ENCODE measurements around the gene PLET1.
A peak's percentile ranks its signal among the peaks of the same experiment; 100 is the strongest.

PLET1 gene

DNA sequence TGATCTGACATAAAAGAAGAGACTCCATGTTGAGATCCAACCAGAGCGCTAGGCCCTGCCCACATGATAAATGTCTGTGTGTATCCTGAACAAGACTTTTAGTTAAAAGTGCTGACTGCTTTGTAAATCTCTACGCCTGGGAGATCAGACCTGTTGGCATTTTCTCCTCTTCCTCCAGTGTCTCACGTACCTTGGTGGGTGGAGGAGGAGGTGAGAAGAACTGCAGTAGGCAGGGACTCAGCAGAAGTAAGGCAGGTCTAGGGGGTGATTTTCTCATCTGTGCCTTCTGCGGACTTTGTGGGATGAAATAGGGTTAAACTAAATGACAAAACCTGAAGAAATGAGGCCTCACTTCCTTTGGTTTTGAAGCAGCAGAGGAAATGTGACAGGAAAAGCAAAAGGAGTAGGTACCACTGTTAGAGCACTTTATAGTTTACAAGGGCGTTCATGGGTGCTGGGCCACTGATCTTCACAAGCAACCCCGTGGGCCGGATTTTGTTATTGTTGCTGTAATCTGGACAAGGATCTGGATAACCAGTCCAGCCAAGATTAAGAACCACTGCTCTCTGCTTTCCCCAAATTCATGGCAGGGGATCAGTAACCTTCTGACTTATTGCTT is 36.7 kb upstream of the PLET1 start:
- Histone ChIP-seq H3K36me3 (ENCODE audit: control insufficient read depth, insufficient read depth, low read length) (no peaks in the 10 kb centered on the region), H3K27me3 (ENCODE audit: control insufficient read depth, insufficient read depth, low read length) (no peaks in the 10 kb centered on the region), H3K9me3 (ENCODE audit: control insufficient read depth, insufficient read depth, low read length) (no peaks in the 10 kb centered on the region), H3K27ac (ENCODE audit: low read length) (no peak overlapping the region), H3K4me3 (ENCODE audit: low read length) (no peak overlapping the region), H3K4me1 (ENCODE audit: control insufficient read depth, insufficient read depth, low read length) (no peaks in the 10 kb centered on the region)
- no peak for DNase-seq (ENCODE audit: low read depth, low spot score)
- WGBS (ENCODE audit: insufficient coverage, insufficient read length): no CpG with 5 or more reads among the region's 7 CpGs

DNA sequence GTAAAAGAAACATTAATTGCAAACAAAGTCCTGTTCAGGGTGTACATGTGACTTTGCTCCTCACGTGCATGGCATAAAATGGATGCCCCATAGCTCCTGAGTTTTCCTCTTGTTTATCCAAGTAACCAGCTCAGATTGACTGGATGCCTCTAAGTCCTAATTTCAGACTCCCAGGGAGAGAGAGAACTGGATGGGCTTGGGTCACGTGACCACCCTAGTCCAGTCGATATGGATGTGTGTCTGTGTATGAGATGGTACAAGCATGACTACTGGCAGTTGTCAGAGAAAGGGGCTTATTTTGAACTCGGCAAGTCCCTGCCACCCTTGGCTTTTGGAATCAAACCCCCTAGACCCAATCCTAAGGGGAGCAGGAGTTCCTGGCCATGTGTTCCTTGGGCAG is 35.4 kb upstream of the PLET1 start:
- Histone ChIP-seq H3K27me3 (ENCODE audit: control insufficient read depth, insufficient read depth, low read length) (no peaks in the 10 kb centered on the region), H3K27ac (ENCODE audit: low read length) (no peak overlapping the region), H3K9me3 (ENCODE audit: control insufficient read depth, insufficient read depth, low read length) (no peaks in the 10 kb centered on the region), H3K4me1 (ENCODE audit: control insufficient read depth, insufficient read depth, low read length) (no peaks in the 10 kb centered on the region), H3K4me3 (ENCODE audit: low read length) (no peak overlapping the region), H3K36me3 (ENCODE audit: control insufficient read depth, insufficient read depth, low read length) (no peaks in the 10 kb centered on the region)
- no CpG with 5 or more reads among the region's 4 CpGs for WGBS (ENCODE audit: insufficient coverage, insufficient read length)
- no peak for DNase-seq (ENCODE audit: low read depth, low spot score)

DNA sequence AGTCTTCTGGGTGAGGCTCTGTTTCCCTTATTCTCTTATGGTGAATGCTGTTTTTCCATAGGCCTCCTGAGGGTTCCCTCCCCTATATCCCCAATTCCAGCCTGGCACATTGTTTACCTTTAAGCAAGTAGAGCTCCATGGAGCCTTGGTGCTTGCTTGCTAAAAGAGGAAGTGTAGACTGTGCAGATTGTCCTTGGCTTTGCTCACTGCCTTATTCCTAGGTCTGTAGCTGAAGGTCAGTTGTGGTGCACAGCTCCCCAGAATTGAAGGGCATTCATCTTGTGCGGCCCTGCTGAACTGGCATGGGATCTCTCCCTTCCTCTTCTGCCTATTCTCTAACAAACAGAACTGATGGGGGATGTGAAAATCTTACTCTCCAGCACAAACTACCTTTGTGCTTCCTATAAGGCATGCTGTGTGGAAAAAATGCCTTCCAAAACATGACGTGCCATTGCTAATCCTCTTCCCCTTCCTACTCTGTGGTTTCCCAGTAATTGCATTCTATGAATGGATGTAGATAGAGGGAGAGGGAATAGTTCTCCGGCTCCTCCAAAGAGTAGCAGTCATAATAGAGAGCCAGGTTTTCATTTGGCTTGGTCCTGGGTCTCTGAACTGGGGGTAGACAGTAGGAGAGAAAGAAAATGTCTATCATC is 34.2 kb upstream of the PLET1 start:
- H3K4me3 ChIP-seq (ENCODE audit: low read length): no peak overlapping the region
- H3K9me3 ChIP-seq (ENCODE audit: control insufficient read depth, insufficient read depth, low read length): no peaks in the 10 kb centered on the region
- no peak for DNase-seq (ENCODE audit: low read depth, low spot score)
- H3K4me1 ChIP-seq (ENCODE audit: control insufficient read depth, insufficient read depth, low read length): no peaks in the 10 kb centered on the region
- H3K27me3 ChIP-seq (ENCODE audit: control insufficient read depth, insufficient read depth, low read length): no peaks in the 10 kb centered on the region
- no peak overlapping the region for H3K27ac ChIP-seq (ENCODE audit: low read length)
- WGBS (ENCODE audit: insufficient coverage, insufficient read length): no CpG with 5 or more reads among the region's 3 CpGs
- no peaks in the 10 kb centered on the region for H3K36me3 ChIP-seq (ENCODE audit: control insufficient read depth, insufficient read depth, low read length)

DNA sequence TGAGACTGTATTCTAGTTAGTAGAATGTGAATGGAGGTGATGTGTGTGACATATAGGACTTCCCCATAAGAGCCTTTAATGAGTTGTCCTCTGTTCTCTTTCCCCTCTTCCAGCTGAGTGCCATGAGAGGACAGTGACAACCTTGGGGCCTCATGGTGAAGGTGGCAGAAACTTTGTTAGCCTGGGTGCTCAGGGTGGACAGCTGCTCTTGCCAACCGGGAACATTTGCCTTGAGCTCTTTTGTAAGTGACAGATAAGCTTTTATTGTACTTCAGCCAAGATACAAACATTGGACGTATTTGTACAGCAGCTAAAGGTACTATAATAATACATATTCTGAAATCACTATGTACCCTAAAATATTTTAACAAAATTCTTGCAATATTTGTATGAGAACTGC is 33.0 kb upstream of the PLET1 start:
- no peaks in the 10 kb centered on the region for H3K4me1 ChIP-seq (ENCODE audit: control insufficient read depth, insufficient read depth, low read length)

DNA sequence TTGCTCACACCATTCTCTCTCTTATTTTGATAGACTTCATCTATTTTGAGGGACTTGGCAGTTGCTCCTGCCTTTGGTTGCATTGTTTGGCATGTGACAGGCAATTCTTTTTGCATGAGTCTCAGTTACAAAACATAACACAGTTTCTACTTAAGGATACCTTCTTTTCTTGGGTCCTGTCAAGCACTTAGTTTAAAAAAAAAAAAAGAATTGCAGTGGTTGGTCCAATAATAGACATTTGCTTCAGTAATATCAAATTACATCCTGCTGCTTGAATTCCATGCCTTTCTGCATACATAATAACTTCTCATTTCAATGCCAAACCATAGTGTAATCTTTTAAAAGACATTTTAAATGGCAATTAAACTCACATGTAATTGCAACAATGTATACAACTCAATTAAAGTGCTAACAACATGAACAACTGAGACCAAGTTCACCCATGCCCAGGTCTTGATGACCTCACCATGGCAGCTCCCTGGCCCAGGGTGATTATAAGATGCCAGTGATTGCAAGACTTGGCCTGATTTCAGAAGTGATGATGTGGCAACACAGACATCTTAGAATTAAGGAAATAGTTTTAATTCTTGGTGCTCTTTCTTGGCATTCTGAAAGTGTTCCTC is 32.2 kb upstream of the PLET1 start:
- no peak for DNase-seq (ENCODE audit: low read depth, low spot score)
- no peaks in the 10 kb centered on the region for H3K9me3 ChIP-seq (ENCODE audit: control insufficient read depth, insufficient read depth, low read length)
- H3K27ac ChIP-seq (ENCODE audit: low read length): no peak overlapping the region
- H3K4me3 ChIP-seq (ENCODE audit: low read length): no peak overlapping the region
- H3K36me3 ChIP-seq (ENCODE audit: control insufficient read depth, insufficient read depth, low read length): no peaks in the 10 kb centered on the region
- no peaks in the 10 kb centered on the region for H3K27me3 ChIP-seq (ENCODE audit: control insufficient read depth, insufficient read depth, low read length)
- H3K4me1 ChIP-seq (ENCODE audit: control insufficient read depth, insufficient read depth, low read length): no peaks in the 10 kb centered on the region

More for the DNA sequence above, 33.0 kb upstream of the PLET1 start:
- H3K4me3 ChIP-seq (ENCODE audit: low read length): no peak overlapping the region
- no peak overlapping the region for H3K27ac ChIP-seq (ENCODE audit: low read length)
- H3K27me3 ChIP-seq (ENCODE audit: control insufficient read depth, insufficient read depth, low read length): no peaks in the 10 kb centered on the region
- no CpG with 5 or more reads among the region's 2 CpGs for WGBS (ENCODE audit: insufficient coverage, insufficient read length)
- no peaks in the 10 kb centered on the region for H3K9me3 ChIP-seq (ENCODE audit: control insufficient read depth, insufficient read depth, low read length)
- H3K36me3 ChIP-seq (ENCODE audit: control insufficient read depth, insufficient read depth, low read length): no peaks in the 10 kb centered on the region
- DNase-seq (ENCODE audit: low read depth, low spot score): no peak

DNA sequence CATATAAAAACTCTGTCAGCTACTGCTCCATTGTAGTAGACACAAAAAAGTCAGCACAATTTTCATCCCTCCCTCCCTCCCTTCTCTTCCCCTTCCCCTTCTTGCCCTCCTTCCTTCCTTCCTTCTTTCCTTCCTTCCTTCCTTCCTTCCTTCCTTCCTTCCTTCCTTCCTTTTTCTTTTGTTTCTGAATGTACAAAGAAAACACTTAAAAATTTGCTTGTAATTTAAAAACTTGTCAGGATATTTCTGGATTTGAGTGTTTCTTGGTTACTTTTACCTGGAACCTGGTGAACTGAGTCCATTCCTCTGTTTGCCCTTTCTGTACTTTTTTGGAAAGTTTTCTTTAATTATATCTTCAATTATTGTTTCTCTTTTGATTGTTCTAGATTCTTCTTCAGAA is 31.5 kb upstream of the PLET1 start:
- no peak overlapping the region for H3K27ac ChIP-seq (ENCODE audit: low read length)
- H3K4me1 ChIP-seq (ENCODE audit: control insufficient read depth, insufficient read depth, low read length): no peaks in the 10 kb centered on the region
- H3K9me3 ChIP-seq (ENCODE audit: control insufficient read depth, insufficient read depth, low read length): no peaks in the 10 kb centered on the region
- H3K27me3 ChIP-seq (ENCODE audit: control insufficient read depth, insufficient read depth, low read length): no peaks in the 10 kb centered on the region
- DNase-seq (ENCODE audit: low read depth, low spot score): no peak
- H3K4me3 ChIP-seq (ENCODE audit: low read length): no peak overlapping the region
- no peaks in the 10 kb centered on the region for H3K36me3 ChIP-seq (ENCODE audit: control insufficient read depth, insufficient read depth, low read length)

DNA sequence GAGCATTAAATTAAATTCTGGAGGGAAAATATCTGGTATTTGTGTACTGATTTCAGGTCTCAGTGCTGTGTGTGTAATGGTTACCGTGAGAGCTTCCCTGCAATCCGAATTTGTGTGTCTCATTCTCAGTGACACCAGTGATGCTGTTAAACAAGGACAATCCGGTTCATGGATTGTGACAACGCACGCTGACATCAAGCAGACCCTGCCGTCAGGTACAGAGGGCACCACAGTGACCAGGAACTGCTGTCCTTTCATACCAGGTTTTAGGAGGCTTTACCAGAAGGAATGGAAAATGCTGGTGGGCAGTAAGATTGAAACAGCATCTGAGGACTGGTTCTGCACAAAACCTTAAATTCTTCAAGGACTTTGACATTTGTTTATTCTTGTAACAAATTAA is 30.5 kb upstream of the PLET1 start:
- H3K36me3 ChIP-seq (ENCODE audit: control insufficient read depth, insufficient read depth, low read length): no peaks in the 10 kb centered on the region
- no CpG with 5 or more reads among the region's 6 CpGs for WGBS (ENCODE audit: insufficient coverage, insufficient read length)
- H3K27ac ChIP-seq (ENCODE audit: low read length): no peak overlapping the region
- no peak for DNase-seq (ENCODE audit: low read depth, low spot score)
- no peak overlapping the region for H3K4me3 ChIP-seq (ENCODE audit: low read length)
- no peaks in the 10 kb centered on the region for H3K4me1 ChIP-seq (ENCODE audit: control insufficient read depth, insufficient read depth, low read length)
- no peaks in the 10 kb centered on the region for H3K9me3 ChIP-seq (ENCODE audit: control insufficient read depth, insufficient read depth, low read length)
- no peaks in the 10 kb centered on the region for H3K27me3 ChIP-seq (ENCODE audit: control insufficient read depth, insufficient read depth, low read length)

DNA sequence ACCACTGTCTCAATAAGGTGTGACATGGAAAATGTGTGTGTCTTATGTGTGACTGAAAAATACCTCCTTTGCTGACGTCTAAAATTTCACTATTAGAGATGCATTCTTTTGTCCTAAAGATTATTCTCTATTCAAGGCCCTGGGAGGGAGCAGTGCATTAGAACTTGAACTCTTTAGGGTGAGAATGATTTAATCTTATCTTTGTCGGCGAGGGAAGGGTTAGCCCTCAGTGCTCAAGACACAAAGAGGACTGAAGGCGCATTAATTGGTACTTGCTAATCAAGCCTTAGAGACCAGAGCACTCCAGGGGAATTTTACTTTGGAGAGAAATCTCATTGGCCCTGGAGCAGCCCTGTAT is 29.8 kb upstream of the PLET1 start:
- no peaks in the 10 kb centered on the region for H3K27me3 ChIP-seq (ENCODE audit: control insufficient read depth, insufficient read depth, low read length)
- no peaks in the 10 kb centered on the region for H3K36me3 ChIP-seq (ENCODE audit: control insufficient read depth, insufficient read depth, low read length)
- H3K4me3 ChIP-seq (ENCODE audit: low read length): peak overlapping the region; percentile 56; the same call in 1 of the 2 replicates
- no peaks in the 10 kb centered on the region for H3K9me3 ChIP-seq (ENCODE audit: control insufficient read depth, insufficient read depth, low read length)
- H3K4me1 ChIP-seq (ENCODE audit: control insufficient read depth, insufficient read depth, low read length): 0 out of 2 replicates have a peak, but pooled peaks cover 1% of the 10 kb centered on the region
- no CpG with 5 or more reads among the region's 4 CpGs for WGBS (ENCODE audit: insufficient coverage, insufficient read length)
- H3K27ac ChIP-seq (ENCODE audit: low read length): no peak overlapping the region
- DNase-seq (ENCODE audit: low read depth, low spot score): no peak

DNA sequence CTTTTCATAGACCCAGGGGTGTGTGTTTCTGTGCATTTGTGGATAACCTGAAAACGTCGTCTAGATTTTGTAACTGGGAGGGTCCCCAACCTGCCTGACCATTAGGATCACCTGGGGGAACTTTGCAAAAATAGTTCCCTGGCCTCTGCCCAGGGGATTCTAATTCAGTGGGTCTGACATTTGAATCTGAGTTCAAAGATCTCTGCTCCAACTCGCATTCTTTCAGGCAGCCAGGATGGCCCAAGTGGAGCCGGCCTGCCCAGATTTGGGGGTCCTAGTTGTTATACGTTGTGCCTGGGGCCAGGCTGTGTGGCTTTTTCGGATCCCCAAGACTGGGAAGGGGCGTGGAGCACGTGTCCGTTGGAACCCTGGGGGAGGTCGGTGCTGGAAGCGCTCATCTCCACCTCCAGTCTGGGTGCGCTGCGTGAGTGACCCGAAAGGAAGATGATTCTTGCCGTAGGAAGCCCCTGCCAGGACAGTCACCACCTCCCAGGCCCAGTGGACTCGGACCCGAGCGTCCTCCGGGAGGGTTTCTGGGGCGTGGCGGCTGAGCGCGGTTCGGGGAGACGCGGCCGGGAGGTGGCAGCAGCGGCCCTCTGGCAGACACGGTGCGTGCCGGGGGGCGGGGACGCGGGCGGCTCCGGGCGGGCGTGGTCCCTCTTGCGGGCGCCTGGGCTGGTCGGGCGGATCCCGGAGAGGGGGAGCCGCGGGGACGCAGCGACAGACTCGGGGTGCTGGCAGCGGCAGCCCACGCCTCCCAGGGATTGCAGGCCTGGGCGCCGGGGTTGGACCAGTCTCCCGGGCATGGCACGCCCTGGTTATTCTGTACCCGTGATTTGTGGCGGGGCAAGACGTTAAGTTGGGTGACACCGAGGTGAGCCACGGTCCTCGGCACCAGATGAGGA is 29.2 kb upstream of the PLET1 start:
- no CpG with 5 or more reads among the region's 60 CpGs for WGBS (ENCODE audit: insufficient coverage, insufficient read length)
- no peak overlapping the region for H3K27ac ChIP-seq (ENCODE audit: low read length)
- H3K4me1 ChIP-seq (ENCODE audit: control insufficient read depth, insufficient read depth, low read length): 0 out of 2 replicates have a peak, but pooled peaks cover 1% of the 10 kb centered on the region
- no peaks in the 10 kb centered on the region for H3K27me3 ChIP-seq (ENCODE audit: control insufficient read depth, insufficient read depth, low read length)
- H3K4me3 ChIP-seq (ENCODE audit: low read length): peak overlapping the region; percentile 56; the same call in 1 of the 2 replicates
- no peaks in the 10 kb centered on the region for H3K9me3 ChIP-seq (ENCODE audit: control insufficient read depth, insufficient read depth, low read length)
- DNase-seq (ENCODE audit: low read depth, low spot score): no peak
- H3K36me3 ChIP-seq (ENCODE audit: control insufficient read depth, insufficient read depth, low read length): no peaks in the 10 kb centered on the region

DNA sequence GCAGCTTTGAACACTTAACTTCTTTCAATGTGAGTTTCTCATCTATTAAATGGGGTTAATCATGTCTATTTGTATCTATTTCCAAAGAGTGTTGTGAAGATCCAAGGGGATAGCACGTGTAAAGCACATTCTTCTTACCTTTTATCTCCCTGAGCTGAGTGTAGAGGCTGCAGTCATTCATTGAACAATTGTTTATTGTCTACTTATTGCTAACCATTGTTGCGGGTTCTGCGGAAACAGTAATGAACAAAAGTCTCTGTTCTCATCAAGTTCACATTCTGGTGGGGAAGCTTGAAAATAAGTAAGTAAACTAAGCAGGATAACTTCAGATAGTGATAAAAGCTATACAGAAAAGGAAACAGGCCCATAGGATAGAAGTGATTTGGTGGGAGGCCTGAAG is 27.4 kb upstream of the PLET1 start:
- WGBS (ENCODE audit: insufficient coverage, insufficient read length): no CpG with 5 or more reads among the region's 3 CpGs
- no peak for DNase-seq (ENCODE audit: low read depth, low spot score)
- H3K4me1 ChIP-seq (ENCODE audit: control insufficient read depth, insufficient read depth, low read length): 0 out of 2 replicates have a peak, but pooled peaks cover 1% of the 10 kb centered on the region
- no peaks in the 10 kb centered on the region for H3K36me3 ChIP-seq (ENCODE audit: control insufficient read depth, insufficient read depth, low read length)
- H3K4me3 ChIP-seq (ENCODE audit: low read length): no peak overlapping the region
- no peaks in the 10 kb centered on the region for H3K9me3 ChIP-seq (ENCODE audit: control insufficient read depth, insufficient read depth, low read length)
- H3K27me3 ChIP-seq (ENCODE audit: control insufficient read depth, insufficient read depth, low read length): no peaks in the 10 kb centered on the region
- no peak overlapping the region for H3K27ac ChIP-seq (ENCODE audit: low read length)

All from iPS DF 6.9 (cell line).